GM12892 (cell line): ENCODE data around the gene PIK3CB.
A peak's percentile ranks its signal among the peaks of the same experiment; 100 is the strongest.
"Not testable (repeated sequence)": the region's sequence is repeated elsewhere in the genome, so short reads cannot be mapped to it uniquely, and the experiment has no call there.

Source experiments
- DNase-seq: peaks from one replicate; pipeline ENCODE4 v3.0.0; 2011; ENCODE audit not compliant: insufficient read length
- FAIRE-seq: peaks from 2 replicates; lab custom pipeline; 2011; peaks lifted over from hg19 to GRCh38; lab: Jason Lieb, UNC
- POLR2A ChIP-seq: IDR thresholded peaks from 2 replicates; pipeline ENCODE4 v1.6.1; 2011; ENCODE audit warnings: low read depth, low read length, control low read depth
- POLR2AphosphoS5 ChIP-seq: IDR thresholded peaks from 2 replicates; pipeline ENCODE4 v1.6.1; 2011; ENCODE audit warnings: low read depth, low read length, control low read depth
- TAF1 ChIP-seq: IDR thresholded peaks from 2 replicates; pipeline ENCODE4 v1.6.1; 2011; ENCODE audit warnings: low read depth, mild to moderate bottlenecking, control low read depth, low read length, borderline replicate concordance

PIK3CB gene

GRCh38 chr3:138686771-138687221, 147.9 kb downstream of the PIK3CB start:
- no peak for TF ChIP-seq POLR2AphosphoS5
- no peak for TF ChIP-seq POLR2A
- TF ChIP-seq TAF1, result no peak
- FAIRE-seq (peak; percentile 95), DNase-seq (peak; percentile 13)

GRCh38 chr3:138684396-138684795, 150.3 kb downstream of the PIK3CB start:
- DNase-seq (no peak), FAIRE-seq (no peak)
- no peak for TF ChIP-seq POLR2A
- TF ChIP-seq TAF1, result no peak
- TF ChIP-seq POLR2AphosphoS5, result no peak

- DNase-seq (no peak), FAIRE-seq (no peak)
- no peak for TF ChIP-seq POLR2A
- no peak for TF ChIP-seq POLR2AphosphoS5
- no peak for TF ChIP-seq TAF1
Observed at GRCh38 chr3:138682648-138683047, 152.1 kb downstream of the PIK3CB start.

- no peak for TF ChIP-seq POLR2AphosphoS5
- TF ChIP-seq TAF1, result no peak
- no peak for TF ChIP-seq POLR2A
- DNase-seq, result no peak
- no peak for FAIRE-seq
Observed at GRCh38 chr3:138681463-138682220, 153.1 kb downstream of the PIK3CB start.

GRCh38 chr3:138680974-138681373, 153.8 kb downstream of the PIK3CB start:
- not testable (repeated sequence) for DNase-seq, FAIRE-seq

- TF ChIP-seq TAF1 (no peak), POLR2AphosphoS5 (no peak), POLR2A (no peak)
- DNase-seq (no peak), FAIRE-seq (no peak)
Observed at GRCh38 chr3:138678874-138679392, 155.8 kb downstream of the PIK3CB start.

- DNase-seq, result no peak
Observed at GRCh38 chr3:138678086-138678485, 156.6 kb downstream of the PIK3CB start.

GRCh38 chr3:138675393-138675792, 159.3 kb downstream of the PIK3CB start:
- no peak for TF ChIP-seq POLR2AphosphoS5
- TF ChIP-seq POLR2A, result no peak
- no peak for TF ChIP-seq TAF1
- FAIRE-seq (no peak), DNase-seq (no peak)

More at GRCh38 chr3:138678086-138678485, 156.6 kb downstream of the PIK3CB start:
- no peak for TF ChIP-seq POLR2AphosphoS5
- TF ChIP-seq POLR2A, result no peak
- no peak for TF ChIP-seq TAF1
- no peak for FAIRE-seq

- no peak for FAIRE-seq
- no peak for DNase-seq
- TF ChIP-seq POLR2AphosphoS5, result no peak
- no peak for TF ChIP-seq POLR2A
- no peak for TF ChIP-seq TAF1
Observed at GRCh38 chr3:138673641-138674530, 160.8 kb downstream of the PIK3CB start.

GRCh38 chr3:138670407-138670806, 164.3 kb downstream of the PIK3CB start:
- FAIRE-seq, result no peak
- TF ChIP-seq TAF1 (no peak), POLR2A (no peak), POLR2AphosphoS5 (no peak)
- no peak for DNase-seq

- FAIRE-seq (no peak), DNase-seq (no peak)
- TF ChIP-seq TAF1 (no peak), POLR2A (no peak), POLR2AphosphoS5 (no peak)
Observed at GRCh38 chr3:138668107-138668506, 166.6 kb downstream of the PIK3CB start.

- DNase-seq, result no peak
- FAIRE-seq, result no peak
- TF ChIP-seq TAF1 (no peak), POLR2AphosphoS5 (no peak), POLR2A (no peak)
Observed at GRCh38 chr3:138657508-138657907, 177.2 kb downstream of the PIK3CB start.
